ENCODE results near the gene PDIK1L. TPM values are rescaled to one million over a fixed set of nuclear protein-coding genes. Genes with fewer than 3 reads are reported as not detected.

Gene PDIK1L
- total and polyA plus RNA-seq, 9 of the 15 experiments (the other 6 are each of a cell fraction or from before 2014, with no cell fraction given), result 12.8 to 30.2 (median 21.5) TPM

DNA sequence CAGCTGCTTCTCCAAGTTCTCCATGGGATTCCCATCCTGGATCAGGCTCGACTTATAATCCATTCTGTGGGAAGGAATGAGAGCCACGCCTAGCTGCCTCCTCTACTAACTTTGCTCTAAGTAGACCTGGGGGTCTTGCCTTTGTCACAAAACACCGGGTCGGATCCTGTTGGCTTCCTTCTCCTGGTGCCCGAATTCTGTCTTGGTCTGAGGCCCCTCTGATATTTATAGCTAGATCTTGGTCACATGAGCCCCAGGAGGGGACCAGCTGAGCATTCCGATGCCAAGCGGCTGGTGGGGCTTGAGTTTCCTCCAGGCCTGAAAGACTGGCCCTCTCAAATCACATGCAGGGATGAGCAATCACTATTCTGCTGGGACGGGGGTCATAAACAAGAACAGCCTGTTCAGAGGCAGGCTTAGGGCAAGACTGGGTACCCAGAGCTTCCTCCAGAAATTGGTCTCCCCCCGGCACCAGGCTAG lies 44.2 kb upstream of the PDIK1L start, which contains the start of gene TRIM63 (continued):
- no peak for TF ChIP-seq KDM4B (IDR thresholded peaks at IDR 0.05; ENCODE audit: borderline replicate concordance in 2 of 2, low read depth in 1 of 2)

DNA sequence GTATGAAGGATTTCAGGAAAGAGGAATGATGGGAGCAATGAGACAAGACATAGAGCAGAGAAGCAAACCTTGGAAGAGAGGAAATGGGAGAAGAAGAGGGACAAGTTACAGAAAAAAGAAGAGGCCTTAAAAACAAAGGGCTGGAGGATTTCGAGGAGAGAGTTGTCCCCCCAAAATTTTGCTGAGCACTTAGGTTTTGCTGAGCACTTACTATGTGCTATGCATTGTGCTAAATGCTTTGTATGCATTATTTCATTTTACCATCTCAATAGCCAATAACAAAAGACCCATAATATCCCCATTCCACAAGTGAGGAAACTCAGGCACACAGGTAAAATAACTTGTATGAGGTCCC lies 41.7 kb upstream of the PDIK1L start:
- no peaks in the 10 kb centered on the region for H4K20me1 ChIP-seq (replicated peaks; ENCODE audit: control insufficient read depth, insufficient read depth, low read length)
- H3K79me2 ChIP-seq (ENCODE audit: control insufficient read depth, insufficient read depth, low read length), result no peaks in the 10 kb centered on the region
- in situ Hi-C loops (cut with MboI), result no loop called here
- no peaks in the 10 kb centered on the region for H3K36me3 ChIP-seq (ENCODE audit: control insufficient read depth, insufficient read depth, low read length)
- no peak for FAIRE-seq
- peak overlapping the region; percentile 97 for H3K27ac ChIP-seq (ENCODE audit: extremely low read depth, low read depth, low read length)
- no peaks in the 10 kb centered on the region for H3K9me3 ChIP-seq (replicated peaks; ENCODE audit: control insufficient read depth, insufficient read depth, low read depth, low read length)
- peak overlapping the region in 1 of 2 experiments; percentile 73; a peak in 2 of 4 replicates for H3K9ac ChIP-seq (ENCODE audit: insufficient read depth in 1 of 2, low read depth in 2 of 2, low read length in 2 of 2)
- no peak for ATAC-seq
- DNase-seq (ENCODE audit: extremely low read depth in 1 of 4, low spot score in 3 of 4), result no peak
- POLR2A ChIA-PET, result interaction anchor here (1.0 to 2.1 kb wide), 12 partner anchors 10 to 164 kb away, joined by 3 to 33 read pairs (median 7); no protein-coding TSS in a partner anchor
- H3K4me3 ChIP-seq, result no peak overlapping the region
- intact Hi-C loops (cut with micrococcal nuclease), result loop anchor here (1.0 to 2.0 kb wide), 2 partner anchors 27 to 34 kb away; no protein-coding TSS in a partner anchor
- CTCF ChIA-PET (ENCODE audit: low intra/inter-chr PET ratio), result no interaction called here
- no peaks in the 10 kb centered on the region for H3K9me1 ChIP-seq (ENCODE audit: control insufficient read depth, insufficient read depth, low read length)
- H3K27me3 ChIP-seq (ENCODE audit: control insufficient read depth in 2 of 2, insufficient read depth in 2 of 2, low read length in 2 of 2), result no peaks in the 10 kb centered on the region
- peaks cover 56 to 66% of the 10 kb centered on the region in 2 experiments for H3K4me1 ChIP-seq (replicated peaks in 1 of 2; ENCODE audit: control insufficient read depth in 2 of 2, insufficient read depth in 2 of 2, low read length in 2 of 2)
- TSS peak; percentile 84 for BruUV-seq (replicated peaks)
- WGBS (ENCODE audit: insufficient coverage, low coverage, missing lambda C conversion rate), result 79% methylated on average over 1 of the region's 1 CpG
- H2AFZ ChIP-seq (ENCODE audit: low read depth, low read length), result peak overlapping the region; percentile 76
- peak overlapping the region; percentile 71 for H3K4me2 ChIP-seq (ENCODE audit: insufficient read depth, low read length)
- TF ChIP-seq, protein P1, sequence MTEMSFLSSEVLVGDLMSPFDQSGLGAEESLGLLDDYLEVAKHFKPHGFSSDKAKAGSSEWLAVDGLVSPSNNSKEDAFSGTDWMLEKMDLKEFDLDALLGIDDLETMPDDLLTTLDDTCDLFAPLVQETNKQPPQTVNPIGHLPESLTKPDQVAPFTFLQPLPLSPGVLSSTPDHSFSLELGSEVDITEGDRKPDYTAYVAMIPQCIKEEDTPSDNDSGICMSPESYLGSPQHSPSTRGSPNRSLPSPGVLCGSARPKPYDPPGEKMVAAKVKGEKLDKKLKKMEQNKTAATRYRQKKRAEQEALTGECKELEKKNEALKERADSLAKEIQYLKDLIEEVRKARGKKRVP (CRISPR knock-in tag; IDR thresholded peaks at IDR 0.05), result no peak
- TF ChIP-seq ETV5 (CRISPR knock-in tag; IDR thresholded peaks at IDR 0.05; ENCODE audit: low read depth) (no peak), SIN3B (IDR thresholded peaks at IDR 0.05; ENCODE audit: low read depth) (no peak), PHTF2 (CRISPR knock-in tag; IDR thresholded peaks at IDR 0.05) (no peak), NFE2L1 (tag; IDR thresholded peaks at IDR 0.05; ENCODE audit: borderline replicate concordance, low read depth) (no peak), ZNF134 (CRISPR knock-in tag; conservative IDR thresholded peaks at IDR 0.05) (no peak), C11orf30 (IDR thresholded peaks at IDR 0.05; ENCODE audit: low read depth) (peak; percentile 83), ZFX (CRISPR knock-in tag; IDR thresholded peaks at IDR 0.05) (peak; percentile 63; the same call in 1 of the 2 replicates), NCOA6 (IDR thresholded peaks at IDR 0.05) (no peak), CBX1 (IDR thresholded peaks at IDR 0.05; ENCODE audit: low read depth) (no peak), KAT2B (IDR thresholded peaks at IDR 0.05; ENCODE audit: low read depth, low read length) (no peak), FOXJ3 (CRISPR knock-in tag; IDR thresholded peaks at IDR 0.05) (no peak), BCL6 (CRISPR knock-in tag; IDR thresholded peaks at IDR 0.05) (no peak), NCOA1 (IDR thresholded peaks at IDR 0.05; ENCODE audit: low read depth) (no peak), TAL1 (IDR thresholded peaks at IDR 0.05) (no peak), ZZZ3 (IDR thresholded peaks at IDR 0.05) (no peak; the same call in 1 of the 2 replicates), ZSCAN29 (IDR thresholded peaks at IDR 0.05) (no peak)
- TF ChIP-seq, protein P2, sequence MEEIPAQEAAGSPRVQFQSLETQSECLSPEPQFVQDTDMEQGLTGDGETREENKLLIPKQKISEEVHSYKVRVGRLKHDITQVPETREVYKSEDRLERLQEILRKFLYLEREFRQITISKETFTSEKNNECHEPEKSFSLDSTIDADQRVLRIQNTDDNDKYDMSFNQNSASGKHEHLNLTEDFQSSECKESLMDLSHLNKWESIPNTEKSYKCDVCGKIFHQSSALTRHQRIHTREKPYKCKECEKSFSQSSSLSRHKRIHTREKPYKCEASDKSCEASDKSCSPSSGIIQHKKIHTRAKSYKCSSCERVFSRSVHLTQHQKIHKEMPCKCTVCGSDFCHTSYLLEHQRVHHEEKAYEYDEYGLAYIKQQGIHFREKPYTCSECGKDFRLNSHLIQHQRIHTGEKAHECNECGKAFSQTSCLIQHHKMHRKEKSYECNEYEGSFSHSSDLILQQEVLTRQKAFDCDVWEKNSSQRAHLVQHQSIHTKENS (CRISPR knock-in tag; IDR thresholded peaks at IDR 0.05), result no peak
- TF ChIP-seq, protein P3, sequence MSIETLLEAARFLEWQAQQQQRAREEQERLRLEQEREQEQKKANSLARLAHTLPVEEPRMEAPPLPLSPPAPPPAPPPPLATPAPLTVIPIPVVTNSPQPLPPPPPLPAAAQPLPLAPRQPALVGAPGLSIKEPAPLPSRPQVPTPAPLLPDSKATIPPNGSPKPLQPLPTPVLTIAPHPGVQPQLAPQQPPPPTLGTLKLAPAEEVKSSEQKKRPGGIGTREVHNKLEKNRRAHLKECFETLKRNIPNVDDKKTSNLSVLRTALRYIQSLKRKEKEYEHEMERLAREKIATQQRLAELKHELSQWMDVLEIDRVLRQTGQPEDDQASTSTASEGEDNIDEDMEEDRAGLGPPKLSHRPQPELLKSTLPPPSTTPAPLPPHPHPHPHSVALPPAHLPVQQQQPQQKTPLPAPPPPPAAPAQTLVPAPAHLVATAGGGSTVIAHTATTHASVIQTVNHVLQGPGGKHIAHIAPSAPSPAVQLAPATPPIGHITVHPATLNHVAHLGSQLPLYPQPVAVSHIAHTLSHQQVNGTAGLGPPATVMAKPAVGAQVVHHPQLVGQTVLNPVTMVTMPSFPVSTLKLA (conservative IDR thresholded peaks at IDR 0.05), result no peak
